GM19193 (cell line): Measurements from ENCODE around the gene TMED7.

Source experiments
- POLR2A ChIP-seq: IDR thresholded peaks from 4 replicates; pipeline ENCODE4 v1.6.1; 2011; ENCODE audit not compliant: insufficient read depth, insufficient read length; ENCODE audit errors: extremely low read depth

TMED7 gene

DNA sequence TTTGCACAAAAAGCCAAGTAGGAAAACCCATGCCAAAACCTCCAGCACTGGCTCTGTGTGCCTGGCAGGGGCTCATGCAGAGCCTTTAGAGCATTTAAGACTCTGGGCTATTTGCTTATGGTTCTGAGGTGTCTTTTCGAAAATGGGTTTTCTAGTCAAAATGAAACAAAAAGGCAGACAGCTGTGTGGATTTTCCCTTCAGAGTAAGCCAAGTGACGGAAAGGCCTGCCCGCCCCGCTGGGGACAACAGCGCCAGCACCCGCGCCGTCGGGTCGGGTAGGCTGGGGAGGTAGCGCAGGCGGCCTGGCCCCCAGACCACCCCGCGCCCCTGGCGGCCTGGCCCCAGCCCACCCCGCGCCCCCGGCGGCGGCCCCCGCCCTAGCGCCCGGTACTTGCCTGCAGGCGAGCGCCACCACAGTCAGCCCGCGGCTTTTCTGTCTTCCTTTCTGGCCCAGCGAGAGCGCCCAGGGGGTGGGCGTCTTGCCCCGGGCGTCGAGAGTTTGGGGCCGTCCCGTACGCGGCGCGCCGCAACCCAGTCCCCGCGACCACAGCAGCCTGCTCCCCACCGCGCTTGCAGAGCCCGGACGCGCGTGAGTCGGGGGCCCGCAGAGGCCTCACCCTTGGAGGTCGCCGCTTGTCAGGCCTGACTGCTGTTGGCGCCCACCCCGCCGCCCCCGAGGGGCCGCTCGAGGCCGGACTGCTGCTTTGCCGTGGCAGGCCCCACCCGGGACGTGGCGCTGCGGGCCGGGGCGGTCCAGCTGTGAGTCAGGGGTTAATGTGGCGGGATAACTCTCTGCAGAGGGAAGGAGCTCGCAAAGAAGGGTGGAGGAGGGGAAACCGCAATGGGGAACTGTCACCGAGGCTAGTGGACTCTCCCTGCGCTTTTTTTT lies 23.9 kb downstream of the TMED7 start, which contains the start of gene TICAM2:
Gene TICAM2, minus strand, starts transcription at position 779 of the 890 bp plus-strand sequence. CDS start 21,223 bp downstream, outside the sequence.
- TF ChIP-seq POLR2A = peak; percentile 78

DNA sequence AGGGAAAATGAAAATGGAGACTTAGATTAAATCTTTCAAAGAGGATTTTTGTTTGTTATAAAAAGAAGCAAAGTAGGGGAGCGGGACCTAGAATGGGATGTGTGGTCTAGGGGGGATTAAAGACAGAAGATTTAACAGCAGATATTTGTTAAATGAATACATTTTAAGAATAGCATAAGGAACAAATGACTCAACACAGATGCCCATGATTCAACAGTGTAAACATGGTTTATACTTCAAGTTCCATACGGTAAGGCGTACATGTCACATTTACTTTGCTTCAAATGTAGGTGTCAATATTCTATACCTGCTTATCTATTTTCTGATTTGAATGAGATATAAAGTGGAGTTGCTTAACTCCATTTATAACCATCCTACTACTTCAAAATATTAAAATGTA lies 25.1 kb downstream of the TMED7 start:
- no peak for TF ChIP-seq POLR2A

DNA sequence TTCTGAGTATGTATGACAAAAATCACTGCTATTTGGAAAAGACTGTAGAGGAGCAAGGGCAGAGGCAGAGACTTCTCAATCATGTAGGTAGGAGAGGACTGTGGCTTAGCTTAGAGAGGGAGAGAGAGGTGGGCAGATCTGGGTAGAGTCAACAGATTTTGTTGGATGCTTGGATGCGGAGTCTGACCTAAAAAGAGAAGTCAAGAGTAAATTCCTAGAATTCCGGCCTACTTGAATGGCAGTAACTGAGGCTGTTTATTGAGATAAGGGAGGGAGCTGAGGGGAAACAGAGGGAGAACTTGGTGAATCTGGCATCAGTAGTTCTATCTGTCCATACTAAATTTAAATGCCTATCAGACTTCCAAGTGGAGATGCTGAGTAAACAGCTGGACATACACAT lies 25.9 kb downstream of the TMED7 start:
- no peak for TF ChIP-seq POLR2A

DNA sequence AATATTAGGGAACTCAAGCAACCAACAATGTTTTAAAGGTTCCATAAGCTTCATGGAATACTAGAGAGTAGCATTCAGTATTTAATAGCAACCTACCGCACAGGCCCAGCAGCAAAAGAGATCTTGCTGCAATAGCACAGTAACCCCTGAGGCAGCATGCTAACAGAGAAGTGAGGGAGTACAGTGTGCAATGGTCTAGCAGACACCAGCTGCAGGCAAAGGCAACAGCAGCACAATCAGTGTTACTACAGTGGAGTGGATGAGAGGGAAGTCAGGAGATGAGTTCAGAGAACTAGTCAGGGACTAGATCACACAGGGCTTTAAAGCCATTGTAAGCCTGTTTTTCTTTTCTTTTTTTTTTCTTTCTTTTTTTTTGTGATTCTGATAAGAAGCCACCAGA lies 26.3 kb downstream of the TMED7 start:
- no peak for TF ChIP-seq POLR2A

DNA sequence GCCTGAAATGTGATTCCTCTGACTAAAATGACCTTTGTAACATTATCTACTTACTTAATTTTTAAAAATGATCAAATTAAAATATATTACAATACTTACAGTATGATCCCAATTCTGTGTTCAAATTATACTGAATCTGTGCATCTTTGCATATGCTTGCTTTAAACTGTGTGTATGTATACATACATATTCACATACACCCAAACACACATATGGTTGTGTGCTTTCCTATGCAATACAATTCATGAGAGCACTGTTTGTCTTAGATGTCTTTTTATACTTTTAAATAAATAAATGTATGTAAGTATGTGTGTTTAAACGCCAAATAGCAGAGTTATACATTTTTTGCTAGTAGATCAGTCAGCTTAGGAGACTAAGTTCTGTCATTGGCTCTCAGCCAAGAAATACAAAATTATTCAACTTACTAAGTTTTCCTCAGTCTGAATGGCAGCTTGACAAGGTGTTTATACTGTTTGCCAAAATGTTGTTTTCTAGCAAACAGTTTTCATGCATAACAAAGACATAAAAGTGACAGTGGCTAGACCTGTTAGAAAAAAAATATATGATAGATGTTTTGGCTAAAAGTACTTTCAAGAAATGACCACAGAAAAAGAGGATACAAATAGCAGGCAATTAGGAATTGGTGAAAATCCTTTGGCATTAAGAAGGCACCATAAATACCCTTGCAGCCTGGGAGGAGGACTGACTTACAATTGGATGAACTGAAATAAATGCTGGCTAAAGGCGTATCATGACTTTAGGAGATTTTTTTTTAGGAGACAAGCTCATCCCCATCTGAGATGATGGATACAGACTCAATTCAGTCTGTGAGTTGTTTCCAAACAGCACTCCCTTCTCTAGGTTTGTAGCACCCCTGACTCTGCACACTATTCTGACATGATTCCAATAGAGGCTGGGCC lies 31.4 kb downstream of the TMED7 start:
- TF ChIP-seq POLR2A = no peak

DNA sequence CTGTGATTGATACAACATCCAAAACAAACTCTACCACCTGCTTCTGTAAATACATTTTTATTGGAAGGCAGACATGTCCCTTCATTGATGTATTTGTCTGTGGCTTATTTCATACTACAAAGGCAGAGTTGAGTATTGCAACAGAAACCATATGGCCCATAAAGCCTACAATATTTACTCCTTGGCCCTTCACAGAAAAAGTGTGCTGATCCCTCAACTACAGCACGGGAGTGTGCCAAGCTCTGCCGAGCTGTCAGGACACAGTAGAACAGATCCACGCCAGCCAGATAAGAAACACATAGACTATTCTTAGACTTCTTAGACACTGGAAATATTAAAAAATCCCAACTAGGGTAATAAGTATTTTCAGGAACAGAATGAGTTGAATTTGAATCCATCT lies 36.8 kb downstream of the TMED7 start:
- TF ChIP-seq POLR2A = no peak

DNA sequence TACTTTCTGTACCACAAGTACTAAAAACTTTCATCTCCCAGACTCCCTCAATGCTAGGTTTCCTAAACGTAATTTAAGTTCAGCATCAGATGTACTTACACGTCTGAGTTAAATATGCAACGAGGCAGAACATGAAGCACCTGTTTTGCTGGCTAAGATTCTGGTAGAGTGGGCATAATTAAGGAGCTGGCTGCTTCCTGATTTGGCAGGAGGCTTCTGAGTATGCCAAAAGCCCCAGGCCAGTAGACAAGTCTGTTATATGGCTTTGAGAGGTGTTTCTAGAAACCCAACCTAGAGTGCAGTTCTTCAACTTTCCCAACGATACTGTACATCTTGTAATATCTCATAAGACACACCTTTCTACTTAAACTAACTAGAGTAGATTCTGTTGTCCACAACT lies 37.2 kb downstream of the TMED7 start:
- no peak for TF ChIP-seq POLR2A

DNA sequence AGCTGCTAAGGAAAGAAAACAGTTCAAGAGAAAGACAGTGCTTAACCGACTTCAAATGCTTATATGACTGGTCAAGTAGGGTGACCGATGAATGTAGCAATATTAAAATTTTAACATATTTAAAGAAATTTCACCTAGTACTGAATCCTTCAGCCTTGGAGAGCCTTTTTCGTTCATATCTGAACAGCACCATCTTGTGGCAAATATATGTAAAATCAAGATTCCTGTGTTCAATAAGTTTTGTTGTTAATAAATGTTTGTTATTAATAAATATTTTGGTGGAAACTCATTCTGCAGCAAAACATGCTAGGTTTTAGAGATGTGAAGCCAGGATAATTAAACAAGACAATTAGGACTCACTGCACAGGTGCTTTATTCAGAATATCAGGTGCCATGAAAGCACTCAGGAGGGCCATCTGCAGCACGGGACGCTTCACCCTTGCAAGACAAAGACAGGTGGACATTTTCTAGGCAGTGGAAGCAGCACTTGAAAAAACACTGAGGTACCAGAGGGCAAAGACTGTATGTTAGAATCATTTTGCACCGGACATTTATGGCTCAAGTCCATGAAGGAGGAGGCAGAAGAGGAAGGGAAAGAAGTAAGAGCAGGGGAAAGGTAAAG lies 39.2 kb downstream of the TMED7 start:
- no peak for TF ChIP-seq POLR2A

DNA sequence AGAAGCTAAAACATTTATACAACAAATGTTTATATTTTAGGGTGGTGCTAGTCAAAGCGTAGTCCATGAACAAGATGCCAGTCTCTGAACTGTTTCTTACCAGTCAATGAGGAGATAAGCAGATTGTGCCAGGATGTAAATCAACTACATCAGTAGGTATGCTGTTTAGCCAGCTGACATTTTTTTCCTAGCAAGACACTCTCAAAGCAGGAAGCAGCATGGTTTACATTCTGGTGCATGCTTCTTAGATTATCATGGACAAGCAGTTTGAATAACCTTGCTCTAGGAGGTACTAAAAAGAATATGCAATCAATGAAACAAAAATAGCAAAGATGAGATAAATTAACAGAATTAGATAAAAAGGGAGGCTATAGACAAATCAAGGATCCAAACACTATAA lies 40.6 kb downstream of the TMED7 start:
- TF ChIP-seq POLR2A = no peak

DNA sequence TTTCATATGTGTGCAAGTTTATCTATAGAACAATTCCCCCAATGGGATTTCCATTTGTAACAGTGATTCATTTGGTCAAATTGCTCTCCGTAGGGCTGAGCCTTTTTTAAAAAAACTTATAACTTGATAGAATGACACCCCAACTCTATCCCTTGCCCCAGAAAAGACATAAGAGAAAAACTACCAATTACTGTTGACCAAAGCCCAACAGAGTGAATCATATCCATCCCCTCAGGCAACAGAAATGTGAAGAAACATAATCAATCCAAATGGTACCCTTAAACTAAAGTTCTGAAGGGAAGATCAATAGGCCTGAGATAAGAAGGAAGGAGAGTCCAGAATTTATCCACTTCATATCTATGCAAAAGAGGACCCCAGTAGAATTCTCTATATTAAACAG lies 41.3 kb downstream of the TMED7 start:
- no peak for TF ChIP-seq POLR2A

DNA sequence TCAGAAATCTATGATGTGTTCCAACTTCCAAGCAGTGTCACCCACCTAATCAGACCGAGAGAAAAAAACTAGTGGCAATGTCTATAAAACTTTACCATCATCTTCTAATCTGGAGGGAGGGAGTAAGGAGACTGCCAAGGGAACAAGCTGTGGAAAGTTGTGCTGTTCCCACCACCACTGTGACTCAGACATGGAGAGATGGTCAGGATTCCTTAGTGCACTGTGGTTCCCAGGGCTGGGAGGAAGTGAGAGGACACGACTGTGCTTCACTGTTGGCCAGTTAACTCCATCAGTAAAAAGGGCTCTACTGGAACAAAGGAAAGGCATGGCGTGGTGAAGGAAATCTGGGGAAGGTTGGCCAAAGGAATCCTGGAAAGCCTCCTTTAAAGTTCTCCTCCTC lies 42.4 kb downstream of the TMED7 start:
- TF ChIP-seq POLR2A = no peak

DNA sequence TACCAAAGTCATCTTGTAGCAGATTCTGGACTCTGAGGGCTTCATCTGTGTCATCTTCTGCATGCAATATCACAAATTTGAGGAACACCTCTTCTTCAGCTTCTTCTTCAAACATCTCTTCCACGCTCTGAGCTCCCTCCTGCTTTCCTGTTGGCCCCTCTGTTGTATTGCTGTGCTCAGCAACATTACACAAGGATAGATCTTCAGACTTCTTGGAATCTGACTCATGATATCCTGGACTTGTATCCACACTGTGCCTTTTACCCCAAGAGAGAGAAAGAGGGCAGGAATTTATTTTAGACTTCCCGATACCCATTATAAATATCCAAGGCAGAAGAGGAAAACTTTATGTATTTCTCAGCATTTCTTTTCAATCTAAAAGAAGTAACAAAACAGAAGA lies 44.9 kb downstream of the TMED7 start:
- no peak for TF ChIP-seq POLR2A

DNA sequence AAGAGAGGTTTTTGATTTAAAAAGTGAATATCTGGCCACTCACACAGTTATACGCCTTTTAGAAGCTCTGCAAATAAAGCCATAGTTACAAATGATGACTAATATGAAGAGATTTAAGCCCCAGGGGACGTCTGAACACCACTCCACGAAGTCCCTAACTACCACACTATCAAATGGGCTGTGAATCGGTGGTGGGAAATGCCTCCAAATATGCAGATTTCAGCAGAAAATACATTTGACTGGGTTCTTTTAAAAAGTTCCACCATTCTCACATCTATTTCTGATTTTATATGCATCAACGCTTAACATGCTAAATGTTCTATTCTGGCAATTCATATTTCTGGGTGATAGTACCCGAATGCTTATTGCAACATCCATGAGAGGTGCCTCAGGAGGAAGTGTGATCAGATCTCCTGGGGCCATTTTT lies 46.1 kb downstream of the TMED7 start:
- no peak for TF ChIP-seq POLR2A

DNA sequence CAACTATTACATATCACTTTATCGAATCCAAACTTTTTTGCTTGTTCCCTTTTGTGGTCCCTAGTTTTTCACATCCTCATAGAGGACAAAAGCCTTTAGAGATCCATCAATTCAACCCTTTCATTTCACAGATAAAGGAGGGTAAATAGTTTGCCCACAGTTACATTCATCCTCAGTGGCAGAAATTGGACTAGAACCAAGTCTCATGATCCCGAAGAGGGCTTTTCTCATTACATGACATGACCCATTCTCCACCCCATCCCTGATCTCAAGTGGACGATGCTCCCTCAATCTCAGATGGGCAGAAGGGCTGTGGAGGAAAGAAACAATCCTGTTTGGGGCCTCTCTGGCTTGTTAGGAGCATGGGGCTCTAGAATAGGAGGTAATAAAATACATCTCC lies 46.6 kb downstream of the TMED7 start:
- TF ChIP-seq POLR2A = no peak

DNA sequence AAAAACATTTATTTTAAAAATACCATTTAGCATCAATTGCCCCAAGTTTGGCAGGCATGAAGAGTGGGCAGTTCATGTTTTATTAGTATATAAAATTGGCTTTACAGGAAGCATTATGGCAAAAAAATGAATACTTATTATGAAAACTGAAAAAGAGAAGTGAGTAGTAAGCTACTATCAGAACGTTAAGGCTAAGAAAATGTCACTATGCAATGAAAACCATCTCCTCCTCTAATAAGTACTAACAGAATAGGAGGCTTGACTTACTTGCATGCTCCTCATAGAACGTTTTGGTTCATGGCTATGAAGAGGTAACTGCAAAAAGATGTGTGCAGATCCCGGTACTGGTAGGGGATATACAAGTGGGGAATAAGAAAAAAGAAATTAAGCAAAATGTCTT lies 47.2 kb downstream of the TMED7 start:
- TF ChIP-seq POLR2A = no peak
